Muscle of arm (tissue), 12 donors: ENCODE measurements around the gene STKLD1. TPM values are rescaled to one million over a fixed set of nuclear protein-coding genes. Genes with fewer than 3 reads are reported as not detected.

Experiments used
- DNase-seq: peaks from one replicate; pipeline ENCODE4 v3.0.0-alpha.2; 2013
- polyA plus RNA-seq, 12 donors: library from polyadenylated mRNA; unstranded; fragments of 120-200 nt; gene quantifications; one replicate each; pipeline ENCODE4 v1.2.1, GENCODE V29; 2013; ENCODE audit not compliant: insufficient read length in 12 of 12

Gene STKLD1
- polyA plus RNA-seq, 12 donors = 0.82 to 3.0 (median 1.8) TPM; not detected in 2

DNA sequence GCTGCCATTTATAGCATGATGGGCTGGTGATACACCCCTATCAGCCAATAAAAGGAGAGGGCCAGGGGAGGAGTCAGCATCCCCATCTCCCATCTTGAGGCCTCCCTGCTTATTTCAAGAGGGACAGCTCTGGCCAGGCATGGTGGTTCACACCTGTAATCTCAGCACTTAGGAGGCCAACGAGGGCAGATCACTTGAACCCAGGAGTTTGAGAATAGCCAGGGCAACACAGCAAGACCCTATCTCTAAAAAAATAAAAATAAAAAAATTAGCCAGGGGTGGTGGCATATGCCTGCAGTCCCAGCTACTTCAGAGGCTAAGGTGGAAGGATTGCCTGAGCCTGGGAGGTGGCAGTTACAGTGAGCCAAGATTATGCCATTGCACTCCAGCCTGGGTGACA is 31.9 kb downstream of the STKLD1 start:
- no peak for DNase-seq

DNA sequence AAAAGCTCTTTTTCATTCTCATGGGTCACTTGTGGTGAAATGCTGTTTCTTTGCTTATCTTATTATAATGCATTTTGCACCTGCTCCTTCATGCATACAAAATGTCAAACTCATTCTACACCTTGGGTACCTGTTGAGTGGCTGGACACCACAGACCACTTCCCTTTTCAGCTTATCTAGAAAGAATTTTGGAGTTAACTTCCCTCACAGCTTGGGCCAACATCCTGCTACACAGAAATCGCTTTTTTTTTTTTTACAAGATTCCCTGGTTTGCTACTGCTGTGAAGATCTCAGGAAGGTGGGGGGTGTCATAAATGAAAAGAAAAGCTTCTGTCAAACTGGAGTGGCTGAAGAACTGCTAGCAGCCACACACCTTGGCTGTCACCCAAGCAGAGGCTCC is 39.0 kb downstream of the STKLD1 start:
- DNase-seq = no peak

DNA sequence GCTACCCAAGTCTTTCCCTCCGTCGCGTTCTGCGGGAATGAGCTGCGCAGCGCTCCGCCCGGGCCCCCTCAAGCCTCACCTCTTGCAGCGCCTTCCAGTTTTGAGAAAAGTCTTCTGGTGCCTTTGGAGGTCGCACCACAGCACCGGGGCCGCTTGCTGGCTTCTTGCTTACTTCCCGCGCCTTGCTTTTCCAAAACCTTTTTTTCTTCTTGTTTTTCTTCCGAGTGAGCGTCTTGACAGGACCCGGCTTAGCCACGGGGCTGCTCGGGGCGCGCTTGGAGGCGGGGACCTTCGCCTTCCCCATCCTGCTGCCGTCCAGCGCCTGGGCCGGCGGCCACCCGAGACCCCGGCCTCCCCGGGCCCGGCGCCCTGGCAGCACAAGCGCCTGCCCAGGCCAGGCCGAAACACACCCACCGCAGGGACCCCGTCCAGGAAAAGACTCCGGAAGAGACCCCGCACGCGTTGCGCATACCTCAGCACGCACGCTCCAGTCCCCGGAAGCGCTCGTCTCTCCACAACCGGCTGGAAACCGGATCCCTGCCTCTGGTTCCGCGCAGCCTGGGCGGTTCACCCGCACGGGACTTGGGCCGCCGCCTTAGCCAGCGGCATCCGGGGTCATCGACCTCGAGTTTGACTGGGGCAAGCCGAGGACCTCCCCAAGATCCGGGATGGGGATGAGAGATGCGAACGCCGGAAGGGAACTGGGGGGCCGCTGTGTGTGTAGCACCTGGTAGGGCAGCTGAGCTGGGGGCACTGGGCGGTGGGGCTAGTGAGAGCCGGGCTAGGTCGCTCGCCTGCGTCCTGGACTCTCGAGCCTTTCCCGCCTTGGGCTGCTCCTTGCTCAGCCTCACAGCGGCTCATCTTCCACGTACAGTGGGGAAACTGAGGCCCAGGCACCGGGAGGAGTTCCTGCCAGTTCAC is 41.6 kb downstream of the STKLD1 start, which contains the start of gene REXO4:
TSS of gene REXO4 (minus strand) at position 470 of the 921 bp plus-strand sequence. CDS start at position 304, 166 bp downstream.
- DNase-seq = peak; percentile 86

DNA sequence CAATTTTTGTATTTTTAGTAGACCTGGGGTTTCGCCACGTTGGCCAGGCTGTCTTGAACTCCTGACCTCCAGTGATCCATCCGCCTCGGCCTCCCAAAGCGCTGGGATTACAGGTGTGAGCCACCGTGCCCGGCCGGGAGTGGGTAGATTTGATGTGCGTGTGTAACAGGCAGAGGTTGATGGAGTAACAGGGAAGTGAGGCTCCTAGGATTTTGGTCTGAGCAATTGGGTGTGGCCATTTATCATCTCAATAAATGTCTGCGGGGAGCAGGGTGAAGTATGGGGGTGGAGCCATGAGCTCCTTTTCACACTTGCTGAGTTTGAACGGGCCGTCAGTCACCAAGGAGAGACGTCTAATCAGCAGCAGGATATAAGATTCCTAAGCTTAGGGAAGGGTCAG is 42.8 kb downstream of the STKLD1 start:
- no peak for DNase-seq

DNA sequence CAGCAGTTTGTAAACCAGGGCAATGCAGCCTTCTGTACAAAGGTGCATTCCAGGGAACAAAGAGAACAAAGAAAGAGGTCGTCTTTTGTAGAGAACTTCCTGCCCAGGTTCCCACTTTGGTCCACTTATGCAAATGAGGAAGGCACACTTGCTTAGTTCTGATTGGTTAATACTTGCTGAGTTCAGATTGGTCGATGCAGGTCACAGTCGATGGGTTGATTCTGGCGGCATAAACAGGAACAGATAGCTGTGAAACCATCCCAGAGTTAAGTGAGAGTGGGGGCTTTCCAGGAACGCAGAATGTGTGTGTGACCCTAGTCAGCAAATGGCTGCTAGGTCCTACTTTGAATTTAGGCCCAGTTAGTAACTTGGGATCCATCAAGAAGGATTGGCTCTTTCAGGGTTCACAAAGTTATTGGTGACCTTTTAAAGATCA is 44.2 kb downstream of the STKLD1 start:
- DNase-seq = no peak

DNA sequence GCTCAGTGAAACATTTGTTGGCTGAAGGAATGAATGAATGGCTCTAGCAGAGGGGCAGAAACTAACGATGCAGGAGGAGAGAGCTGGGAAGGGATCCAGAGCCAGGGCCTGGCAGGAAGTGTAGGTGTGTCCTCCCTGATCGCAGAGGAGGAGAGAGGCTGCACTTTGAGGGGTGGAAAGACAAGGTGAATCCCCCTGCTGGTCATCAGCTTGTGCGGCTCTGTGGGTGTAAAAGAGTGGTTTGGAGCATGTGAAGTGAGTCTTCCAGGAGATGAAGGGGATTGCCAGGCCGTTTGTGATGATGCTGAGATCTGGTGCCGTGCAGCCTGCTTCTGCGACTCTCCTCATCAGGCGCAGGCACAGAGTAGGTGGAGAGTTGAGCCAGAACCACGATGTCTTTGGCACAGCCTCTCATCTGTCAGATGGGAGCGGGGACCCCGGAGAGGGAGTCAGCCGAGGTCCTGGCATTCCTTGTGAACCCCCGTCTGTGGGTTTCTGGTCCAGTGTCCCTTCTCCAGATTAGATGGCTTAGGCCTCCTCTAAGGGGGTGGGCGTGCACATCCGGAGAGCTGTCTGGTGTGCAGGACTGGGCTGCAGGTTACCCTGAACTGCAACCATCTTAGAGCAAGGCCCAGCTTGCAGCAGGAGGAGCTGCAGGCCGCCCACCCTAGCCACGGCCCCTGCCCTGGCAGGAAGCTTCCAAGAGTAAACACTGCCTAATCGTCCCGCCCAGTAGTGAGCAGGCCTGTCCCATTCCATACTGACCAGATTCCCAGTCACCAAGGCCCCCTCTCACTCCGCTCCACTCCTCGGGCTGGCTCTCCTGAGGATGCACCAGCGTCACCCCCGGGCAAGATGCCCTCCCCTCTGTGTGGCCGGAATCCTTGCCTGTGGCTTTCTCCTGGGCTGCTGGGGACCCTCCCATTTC is 45.7 kb downstream of the STKLD1 start, which contains the start of gene ADAMTS13:
TSS of gene ADAMTS13 (plus strand) at position 753 of the 928 bp plus-strand sequence. CDS start at position 830, 77 bp downstream.
- DNase-seq = no peak

DNA sequence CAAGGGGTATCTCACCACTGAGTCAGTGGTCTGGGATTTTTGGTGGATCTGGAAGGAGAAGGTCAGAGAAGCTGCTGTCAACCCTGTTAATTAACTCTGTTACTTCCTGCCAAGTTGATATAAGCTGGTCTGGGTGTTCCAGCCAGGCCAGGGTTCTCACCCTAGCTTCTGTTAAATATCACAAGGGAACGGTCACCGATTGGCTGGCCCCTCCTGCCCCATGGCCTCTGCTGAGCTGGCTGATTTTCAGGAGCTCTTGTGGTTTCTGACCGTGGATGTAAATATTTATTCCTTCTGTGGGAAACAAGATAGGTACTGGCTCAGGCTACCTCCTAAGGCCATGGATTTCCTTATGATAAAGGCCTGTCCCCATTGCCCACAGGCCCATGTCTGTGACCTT is 47.0 kb downstream of the STKLD1 start:
- no peak for DNase-seq

DNA sequence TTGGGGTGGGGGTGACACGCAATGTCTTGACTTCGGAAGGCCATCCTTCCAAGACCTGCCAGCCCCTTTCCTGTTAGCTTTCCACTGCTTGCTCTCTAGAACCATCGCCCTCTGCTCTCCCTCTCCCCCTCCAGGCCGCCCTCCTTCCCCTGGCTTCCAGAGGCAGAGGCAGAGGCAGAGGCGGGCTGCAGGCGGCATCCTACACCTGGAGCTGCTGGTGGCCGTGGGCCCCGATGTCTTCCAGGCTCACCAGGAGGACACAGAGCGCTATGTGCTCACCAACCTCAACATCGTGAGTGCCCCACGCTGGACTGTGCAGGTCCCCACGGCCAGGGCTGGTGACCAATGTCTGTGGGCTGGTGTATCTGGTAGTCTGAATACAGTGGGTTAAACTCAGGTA is 48.0 kb downstream of the STKLD1 start:
- no peak for DNase-seq

DNA sequence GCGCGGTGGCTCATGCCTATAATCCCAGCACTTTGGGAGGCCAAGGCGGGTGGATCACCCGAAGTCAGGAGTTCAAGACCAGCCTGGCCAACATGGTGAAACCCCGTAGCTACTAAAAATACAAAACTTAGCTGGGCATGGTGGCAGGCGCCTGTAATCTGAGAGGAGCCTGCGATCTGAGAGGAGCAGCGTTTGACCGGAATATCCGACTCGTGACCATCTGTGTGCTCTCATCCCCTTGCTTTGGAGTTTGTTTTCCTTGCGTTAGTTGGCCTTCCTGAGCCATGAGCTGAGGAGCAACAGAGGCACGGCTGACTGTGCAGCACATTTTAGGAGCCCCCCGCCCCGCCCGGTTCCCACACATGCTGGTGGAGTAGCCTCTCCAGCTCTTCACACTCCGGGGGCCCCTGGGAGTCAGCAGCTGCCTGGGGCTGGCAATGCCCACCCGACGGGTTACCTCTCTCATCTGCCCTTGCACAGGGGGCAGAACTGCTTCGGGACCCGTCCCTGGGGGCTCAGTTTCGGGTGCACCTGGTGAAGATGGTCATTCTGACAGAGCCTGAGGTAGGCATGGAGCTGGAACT is 49.0 kb downstream of the STKLD1 start:
- DNase-seq = no peak

DNA sequence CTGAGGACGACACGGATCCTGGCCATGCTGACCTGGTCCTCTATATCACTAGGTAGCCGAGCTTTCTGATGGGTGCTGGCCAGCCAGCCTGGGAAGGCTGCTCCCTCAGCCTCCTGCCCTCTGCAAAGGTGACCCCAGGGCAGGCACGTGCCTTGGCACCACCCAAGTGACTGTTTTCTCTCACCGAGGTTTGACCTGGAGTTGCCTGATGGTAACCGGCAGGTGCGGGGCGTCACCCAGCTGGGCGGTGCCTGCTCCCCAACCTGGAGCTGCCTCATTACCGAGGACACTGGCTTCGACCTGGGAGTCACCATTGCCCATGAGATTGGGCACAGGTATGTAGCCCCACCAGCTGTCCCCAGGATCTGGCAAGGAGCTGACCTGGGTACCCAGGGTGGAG is 49.8 kb downstream of the STKLD1 start:
- DNase-seq = no peak

DNA sequence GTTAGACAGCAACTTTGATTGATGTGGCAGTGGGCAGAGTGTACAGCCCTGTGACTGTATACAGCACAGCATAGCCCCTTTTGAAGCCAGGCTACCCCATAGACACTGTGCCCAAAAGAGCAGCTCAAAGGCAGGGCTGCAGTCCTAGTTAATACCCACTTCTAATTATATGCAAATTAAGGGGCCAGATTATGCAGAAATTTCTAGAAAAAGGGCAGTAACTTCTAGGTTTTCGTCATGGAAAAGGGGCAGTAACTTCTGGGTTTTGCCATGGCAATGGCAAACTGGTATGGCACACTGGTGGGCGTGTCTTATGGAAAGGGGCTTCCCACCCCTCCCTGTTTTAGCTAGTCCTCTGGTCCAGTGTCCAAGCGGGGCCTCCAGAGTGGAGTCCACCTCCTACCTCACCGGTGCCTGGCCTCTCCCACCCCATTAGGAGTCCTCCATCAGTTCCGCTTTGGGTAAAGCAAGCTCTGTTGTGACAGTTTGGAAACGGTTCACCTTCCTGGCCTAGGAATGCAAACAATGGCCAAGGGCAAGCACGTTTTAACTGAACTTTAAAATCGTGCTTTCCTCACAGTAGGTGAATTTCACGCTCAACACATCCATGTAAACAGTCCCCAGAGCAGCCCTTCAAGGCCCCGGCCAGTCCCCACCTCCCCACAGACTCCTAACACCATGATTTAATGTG is 51.6 kb downstream of the STKLD1 start:
- DNase-seq = no peak

DNA sequence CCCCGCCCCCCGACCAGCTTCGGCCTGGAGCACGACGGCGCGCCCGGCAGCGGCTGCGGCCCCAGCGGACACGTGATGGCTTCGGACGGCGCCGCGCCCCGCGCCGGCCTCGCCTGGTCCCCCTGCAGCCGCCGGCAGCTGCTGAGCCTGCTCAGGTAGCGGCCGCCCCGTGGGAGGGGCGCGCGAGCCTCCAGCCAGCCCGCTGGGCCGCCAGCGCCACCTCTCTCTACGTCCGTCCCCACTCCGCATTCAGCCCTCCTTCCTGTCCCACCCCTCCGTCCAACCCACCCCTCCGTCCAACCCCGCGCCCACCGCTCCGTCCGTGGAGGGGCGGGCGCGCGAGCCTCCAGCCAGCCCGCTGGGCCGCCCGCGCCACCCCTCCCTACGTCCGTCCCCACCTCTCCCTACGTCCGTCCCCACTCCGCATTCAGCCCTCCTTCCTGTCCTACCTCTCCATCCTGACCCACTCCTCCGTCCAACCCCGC is 52.5 kb downstream of the STKLD1 start:
- no peak for DNase-seq

DNA sequence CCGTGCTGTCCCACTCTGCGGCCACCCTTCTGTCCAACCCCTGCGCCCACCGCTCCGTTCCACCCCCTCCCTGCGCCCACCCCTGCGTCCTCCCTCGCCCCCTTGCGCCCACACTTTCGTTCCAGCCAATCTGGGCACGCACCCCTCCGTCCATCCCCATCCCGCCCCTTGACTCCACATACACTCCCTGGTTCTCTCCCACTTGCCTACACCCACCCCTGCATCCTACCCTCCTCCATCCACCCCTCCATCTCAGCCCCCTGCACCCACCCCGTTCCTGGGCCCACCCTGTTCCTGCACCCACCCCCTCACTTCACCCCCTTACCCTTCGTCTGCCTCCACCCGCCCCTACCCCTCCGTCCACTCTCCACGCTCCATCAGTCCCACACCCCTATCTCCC is 53.0 kb downstream of the STKLD1 start:
- no peak for DNase-seq

DNA sequence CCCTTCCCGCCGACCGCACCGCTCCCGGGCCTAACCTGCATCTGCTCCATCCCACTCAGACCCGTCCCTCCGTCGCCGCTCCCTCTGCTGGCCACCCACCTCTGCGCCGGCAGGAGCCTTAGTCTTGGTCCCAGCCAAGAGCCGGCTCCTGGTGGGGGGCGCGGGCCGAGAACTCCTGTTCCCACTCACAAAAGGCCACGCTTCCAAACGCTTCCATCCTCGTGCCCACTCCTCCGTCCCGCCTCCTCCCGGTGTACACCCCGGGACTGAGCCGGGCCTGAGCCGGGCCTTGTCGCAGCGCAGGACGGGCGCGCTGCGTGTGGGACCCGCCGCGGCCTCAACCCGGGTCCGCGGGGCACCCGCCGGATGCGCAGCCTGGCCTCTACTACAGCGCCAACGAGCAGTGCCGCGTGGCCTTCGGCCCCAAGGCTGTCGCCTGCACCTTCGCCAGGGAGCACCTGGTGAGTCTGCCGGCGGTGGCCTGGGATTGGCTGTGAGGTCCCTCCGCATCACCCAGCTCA is 53.5 kb downstream of the STKLD1 start:
- no peak for DNase-seq

DNA sequence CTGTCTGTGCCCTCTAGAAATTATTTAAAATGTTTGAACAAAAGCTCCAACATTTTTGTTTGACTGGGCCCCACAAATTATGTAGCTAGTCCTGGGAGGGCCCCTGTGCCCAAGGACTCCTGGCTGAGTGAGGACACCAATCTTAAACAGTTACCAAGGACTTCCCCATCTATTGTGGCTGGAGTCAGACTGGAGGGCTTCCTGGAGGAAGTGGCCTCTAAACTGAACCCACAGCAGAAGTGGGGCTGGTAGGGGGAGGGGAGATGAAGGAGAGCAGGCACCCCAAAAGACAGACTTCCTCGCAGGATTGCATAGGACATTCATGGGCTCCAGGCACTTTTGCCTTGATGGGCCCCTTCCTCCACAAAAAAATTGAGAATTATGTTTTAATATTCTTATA is 54.1 kb downstream of the STKLD1 start:
- no peak for DNase-seq

DNA sequence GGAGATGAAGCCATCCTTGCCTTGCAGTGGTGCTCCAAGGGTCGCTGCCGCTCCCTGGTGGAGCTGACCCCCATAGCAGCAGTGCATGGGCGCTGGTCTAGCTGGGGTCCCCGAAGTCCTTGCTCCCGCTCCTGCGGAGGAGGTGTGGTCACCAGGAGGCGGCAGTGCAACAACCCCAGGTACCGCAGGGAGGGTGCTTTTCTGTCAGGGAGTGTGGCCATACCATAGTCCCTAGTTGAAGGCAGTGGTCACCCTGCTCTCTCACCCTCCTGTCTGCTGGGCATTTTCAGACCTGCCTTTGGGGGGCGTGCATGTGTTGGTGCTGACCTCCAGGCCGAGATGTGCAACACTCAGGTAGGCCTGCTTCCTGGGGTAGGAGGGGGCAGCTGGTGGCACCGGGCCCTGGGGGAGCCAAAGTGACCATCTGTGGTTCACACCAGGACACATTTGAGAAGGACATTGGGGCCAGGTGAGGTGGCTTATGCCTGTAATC is 57.2 kb downstream of the STKLD1 start:
- no peak for DNase-seq

DNA sequence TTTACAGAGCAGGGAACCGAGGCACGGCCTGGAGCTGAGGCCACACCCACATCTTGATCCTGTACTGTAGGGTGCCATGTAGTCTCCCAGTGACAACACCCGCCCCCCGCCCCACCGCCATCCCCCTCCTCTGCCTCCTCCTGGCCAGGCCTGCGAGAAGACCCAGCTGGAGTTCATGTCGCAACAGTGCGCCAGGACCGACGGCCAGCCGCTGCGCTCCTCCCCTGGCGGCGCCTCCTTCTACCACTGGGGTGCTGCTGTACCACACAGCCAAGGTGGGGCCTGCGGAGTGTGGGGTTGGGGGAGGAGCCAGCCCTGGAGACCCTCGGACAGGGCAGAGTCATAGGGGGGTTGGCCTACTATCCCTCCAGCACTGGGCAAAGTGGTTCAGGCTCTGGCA is 60.5 kb downstream of the STKLD1 start:
- no peak for DNase-seq

DNA sequence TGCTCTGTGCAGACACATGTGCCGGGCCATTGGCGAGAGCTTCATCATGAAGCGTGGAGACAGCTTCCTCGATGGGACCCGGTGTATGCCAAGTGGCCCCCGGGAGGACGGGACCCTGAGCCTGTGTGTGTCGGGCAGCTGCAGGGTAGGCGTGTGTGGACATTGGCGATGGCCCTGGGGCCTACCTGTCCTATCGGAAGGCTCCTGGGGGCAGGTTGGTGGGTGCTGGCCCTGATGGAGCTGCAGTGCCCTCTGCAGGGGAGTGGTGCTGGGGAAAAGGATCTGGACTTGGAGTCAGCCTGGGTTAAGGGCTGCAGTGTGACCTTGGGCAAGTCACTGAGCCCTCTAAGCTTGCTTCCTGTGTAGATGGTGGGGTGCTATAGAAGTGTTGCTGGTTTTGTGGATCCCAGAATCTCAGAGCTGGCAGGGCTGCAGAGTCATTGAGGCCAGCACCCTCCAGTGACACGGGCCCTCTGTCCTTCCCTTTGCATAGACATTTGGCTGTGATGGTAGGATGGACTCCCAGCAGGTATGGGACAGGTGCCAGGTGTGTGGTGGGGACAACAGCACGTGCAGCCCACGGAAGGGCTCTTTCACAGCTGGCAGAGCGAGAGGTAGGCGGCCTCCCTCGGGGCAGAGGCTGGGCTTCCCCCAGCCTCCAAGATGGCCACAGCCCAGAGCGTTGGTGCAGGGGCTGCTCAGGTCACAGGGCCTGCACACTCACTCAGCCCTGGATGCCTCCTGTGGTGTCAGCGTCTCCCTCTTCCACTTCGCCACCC is 61.8 kb downstream of the STKLD1 start:
- DNase-seq = no peak

DNA sequence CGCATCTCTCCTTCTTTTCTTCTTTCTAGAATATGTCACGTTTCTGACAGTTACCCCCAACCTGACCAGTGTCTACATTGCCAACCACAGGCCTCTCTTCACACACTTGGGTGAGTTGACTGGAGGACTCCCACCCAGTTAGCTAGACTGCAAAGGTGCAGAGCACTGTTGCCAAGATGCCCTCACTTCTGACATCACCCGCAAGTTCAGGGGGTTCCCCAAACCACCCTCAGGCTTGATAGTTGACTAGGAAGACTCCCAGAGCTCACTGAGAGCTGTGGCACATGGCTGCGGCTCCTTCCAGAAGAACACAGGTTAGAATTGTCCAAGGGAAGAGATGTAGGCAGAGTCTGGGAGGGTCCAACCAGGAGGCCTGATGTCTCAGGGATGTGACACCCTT is 63.2 kb downstream of the STKLD1 start:
- DNase-seq = no peak

DNA sequence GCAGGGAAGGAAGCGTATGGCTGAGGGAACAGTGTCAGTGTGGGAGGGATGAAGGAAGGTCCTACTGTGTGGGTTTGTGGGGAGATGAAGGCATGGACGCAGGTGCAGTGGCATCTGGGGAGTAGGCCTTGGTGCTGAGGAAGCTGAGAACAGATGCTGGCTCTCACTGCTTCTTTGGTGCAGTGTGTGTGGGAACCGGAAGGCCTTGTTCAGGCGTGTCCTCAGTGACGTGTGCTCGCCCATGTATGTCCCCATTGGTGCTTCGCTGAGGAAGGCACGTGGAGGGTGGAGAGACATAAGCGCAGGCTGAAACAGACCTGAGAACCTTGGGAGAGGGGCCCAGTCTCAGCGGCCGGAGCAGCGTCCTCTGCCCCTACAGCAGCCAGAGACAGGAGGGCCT is 64.7 kb downstream of the STKLD1 start:
- no peak for DNase-seq
